IMR-90 (cell line): Measurements from ENCODE around the gene LARP1. TPM values are rescaled to one million over a fixed set of nuclear protein-coding genes. Genes with fewer than 3 reads are reported as not detected.

Experiments used
- ATAC-seq: fragments of 200-7000 bp; cut with Tn5 transposase; 2 replicates; pipeline ENCODE4 v1.9.1; 2020; ENCODE audit warnings: low read depth, mild to moderate bottlenecking, moderate library complexity
- BruUV-seq: library from RNA; stranded (reverse); fragments of 400-500 nt; replicated peaks from 2 replicates; lab custom pipeline; 2021; lab: Mats Ljungman, UMichigan
- CTCF ChIA-PET: fragments of 300-600 bp; formaldehyde crosslinking; extraction: SDS; loops from one replicate; lab custom pipeline; 2021; ENCODE audit warnings: antibody characterized with exemption; lab: Yijun Ruan, JAX
- POLR2A ChIA-PET: fragments of 300-600 bp; sonication (Branson Sonifier 250); formaldehyde crosslinking; loops from one replicate; lab custom pipeline; 2022; ENCODE audit warnings: antibody characterized with exemption; ENCODE audit not compliant: unreplicated experiment; lab: Charles Lee
- DNase-seq: peaks from one replicate; pipeline ENCODE4 v3.0.0; 2013
- H2AFZ ChIP-seq: replicated peaks from 2 replicates; pipeline ENCODE3; 2013; ENCODE audit warnings: low read length, mild to moderate bottlenecking; ENCODE audit not compliant: poor library complexity
- H2AK5ac ChIP-seq: 2 replicates; pipeline ENCODE4 v1.6.1; 2013; ENCODE audit warnings: low read depth, low read length, inconsistent platforms
- H2AK9ac ChIP-seq: replicated peaks from 2 replicates; pipeline ENCODE3; 2013; ENCODE audit warnings: mild to moderate bottlenecking, low read depth, low read length, moderate library complexity; ENCODE audit not compliant: poor library complexity
- H2BK120ac ChIP-seq: 2 replicates; pipeline ENCODE4 v1.6.1; 2013; ENCODE audit warnings: low read depth, low read length, inconsistent platforms
- H2BK15ac ChIP-seq: 3 replicates; pipeline ENCODE4 v1.6.1; 2013; ENCODE audit warnings: low read depth, low read length, inconsistent platforms
- H2BK20ac ChIP-seq: 2 replicates; pipeline ENCODE4 v1.6.1; 2013; ENCODE audit warnings: low read depth, mild to moderate bottlenecking, inconsistent platforms, low read length, moderate library complexity
- H2BK5ac ChIP-seq: 2 replicates; pipeline ENCODE4 v1.6.1; 2013; ENCODE audit warnings: mild to moderate bottlenecking, low read depth, low read length, inconsistent platforms; ENCODE audit not compliant: poor library complexity, severe bottlenecking
- H3K14ac ChIP-seq: replicated peaks from 2 replicates; pipeline ENCODE4 v1.6.1; 2013; ENCODE audit warnings: low read depth, low read length, inconsistent platforms
- H3K18ac ChIP-seq: 2 replicates; pipeline ENCODE4 v1.6.1; 2013; ENCODE audit warnings: low read depth, low read length, control low read depth
- H3K23ac ChIP-seq: 2 replicates; pipeline ENCODE4 v1.6.1; 2013; ENCODE audit warnings: low read depth, low read length, inconsistent platforms
- H3K27ac ChIP-seq: 2 replicates; pipeline ENCODE4 v1.5.1; 2013; ENCODE audit warnings: mild to moderate bottlenecking, control low read depth, low read length; ENCODE audit not compliant: insufficient read depth
- H3K27me3 ChIP-seq: 2 replicates; pipeline ENCODE4 v1.6.1; 2013; ENCODE audit warnings: low read length; ENCODE audit not compliant: control insufficient read depth, insufficient read depth
- H3K36me3 ChIP-seq: 2 replicates; pipeline ENCODE4 v1.6.1; 2013; ENCODE audit warnings: low read length, mixed read lengths; ENCODE audit not compliant: control insufficient read depth, insufficient read depth
- H3K4ac ChIP-seq: 2 replicates; pipeline ENCODE4 v1.6.1; 2013; ENCODE audit warnings: low read depth, low read length, inconsistent platforms
- H3K4me1 ChIP-seq: 2 replicates; pipeline ENCODE4 v1.6.1; 2013; ENCODE audit warnings: low read length, mixed read lengths; ENCODE audit not compliant: control insufficient read depth, insufficient read depth
- H3K4me2 ChIP-seq: 2 replicates; pipeline ENCODE4 v1.6.1; 2013; ENCODE audit warnings: low read depth, mild to moderate bottlenecking, control low read depth, low read length, moderate library complexity
- H3K4me3 ChIP-seq: 2 replicates; pipeline ENCODE4 v1.5.1; 2013; ENCODE audit warnings: low read depth, mild to moderate bottlenecking, control low read depth, low read length, moderate library complexity; ENCODE audit not compliant: insufficient read depth
- H3K56ac ChIP-seq: 2 replicates; pipeline ENCODE4 v1.6.1; 2013; ENCODE audit warnings: low read length, inconsistent platforms; ENCODE audit not compliant: insufficient read depth; ENCODE audit errors: extremely low read depth
- H3K79me1 ChIP-seq, 2 experiments: 2 replicates each; pipeline ENCODE4 v1.6.1; 2013; ENCODE audit warnings: low read length in 2 of 2, inconsistent platforms in 1 of 2, low read depth in 1 of 2
- H3K9ac ChIP-seq: 2 replicates; pipeline ENCODE4 v1.6.1; 2013; ENCODE audit warnings: low read depth, low read length, control low read depth
- H3K9me1 ChIP-seq: 2 replicates; pipeline ENCODE4 v1.6.1; 2013; ENCODE audit warnings: low read length, inconsistent platforms; ENCODE audit not compliant: insufficient read depth
- H3K9me3 ChIP-seq: 2 replicates; pipeline ENCODE4 v1.6.1; 2013; ENCODE audit warnings: low read length; ENCODE audit not compliant: control insufficient read depth, insufficient read depth
- H4K20me1 ChIP-seq: 2 replicates; pipeline ENCODE4 v1.6.1; 2013; ENCODE audit warnings: low read length, inconsistent platforms; ENCODE audit not compliant: insufficient read depth
- H4K5ac ChIP-seq: 2 replicates; pipeline ENCODE4 v1.6.1; 2013; ENCODE audit warnings: mild to moderate bottlenecking, low read depth, low read length, control low read depth
- H4K8ac ChIP-seq, 2 experiments: 2 replicates each; pipeline ENCODE4 v1.6.1; 2013; ENCODE audit warnings: low read depth in 2 of 2, low read length in 2 of 2, control low read depth in 1 of 2, inconsistent platforms in 1 of 2
- H4K91ac ChIP-seq: 2 replicates; pipeline ENCODE4 v1.6.1; 2013; ENCODE audit warnings: low read depth, low read length, inconsistent platforms; ENCODE audit not compliant: insufficient read depth
- BHLHE40 ChIP-seq: fragments of 150-350 bp; IDR thresholded peaks from 2 replicates; pipeline ENCODE4 v1.6.1; 2016; ENCODE audit warnings: mild to moderate bottlenecking, low read depth, low read length
- CEBPB ChIP-seq: IDR thresholded peaks from 2 replicates; pipeline ENCODE4 v1.6.1; 2012; ENCODE audit warnings: low read depth, low read length, improper control_type of control experiment
- CHD1 ChIP-seq: IDR thresholded peaks from 2 replicates; pipeline ENCODE4 v1.6.1; 2012; ENCODE audit warnings: low read depth, low read length, improper control_type of control experiment
- FOS ChIP-seq: fragments of 150-350 bp; IDR thresholded peaks from 2 replicates; pipeline ENCODE4 v1.6.1; 2016; ENCODE audit warnings: low read depth, low read length
- MAZ ChIP-seq: IDR thresholded peaks from 2 replicates; pipeline ENCODE4 v1.6.1; 2012; ENCODE audit warnings: low read depth, mild to moderate bottlenecking, low read length, improper control_type of control experiment, moderate library complexity, borderline replicate concordance
- MXI1 ChIP-seq: IDR thresholded peaks from 2 replicates; pipeline ENCODE4 v1.6.1; 2012; ENCODE audit warnings: low read depth, mild to moderate bottlenecking, low read length, moderate library complexity, borderline replicate concordance
- NFE2L2 ChIP-seq: fragments of 150-350 bp; IDR thresholded peaks from 2 replicates; pipeline ENCODE4 v1.6.1; 2016; ENCODE audit warnings: low read depth, mild to moderate bottlenecking, low read length
- POLR2A ChIP-seq: IDR thresholded peaks from 2 replicates; pipeline ENCODE4 v1.6.1; 2012; ENCODE audit warnings: mild to moderate bottlenecking, low read depth, low read length
- RAD21 ChIP-seq: IDR thresholded peaks from 2 replicates; pipeline ENCODE4 v1.6.1; 2012; ENCODE audit warnings: low read length, improper control_type of control experiment
- RFX5 ChIP-seq: IDR thresholded peaks from 2 replicates; pipeline ENCODE4 v1.8.0; 2012; ENCODE audit warnings: low read depth, mild to moderate bottlenecking, low read length, moderate library complexity
- WGBS, 2 experiments: methylation state at CpG; one replicate each; pipeline versions ENCODE4 v1.1.5 to v1.1.7; 2013; ENCODE audit warnings: missing lambda C conversion rate in 2 of 2; ENCODE audit not compliant: insufficient read length in 1 of 2; ENCODE audit errors: extremely low coverage in 2 of 2; 5-methylcytosine and 5-hydroxymethylcytosine counted together
- dilution Hi-C: fragments of 300-500 bp; cut with HindIII; formaldehyde crosslinking; loops from one replicate; pipeline ENCODE4 v1.14.3; 2018; ENCODE audit warnings: low sequenced_read_pairs; ENCODE audit not compliant: unreplicated experiment
- in situ Hi-C: fragments of 300-500 bp; cut with MboI; formaldehyde crosslinking; loops from 3 replicates; pipeline ENCODE4 v1.14.3; 2019; ENCODE audit warnings: low sequenced_read_pairs, inconsistent platforms, mixed read lengths
- intact Hi-C: fragments of 100-400 bp; cut with micrococcal nuclease; formaldehyde crosslinking; loops from 2 replicates; pipeline ENCODE4 v1.10.0; 2022
- polyA plus RNA-seq, 3 experiments: library from polyadenylated mRNA; depleted of rRNA; stranded (reverse); fragments of >200 nt; gene quantifications; 2 replicates each; pipeline ENCODE4 v1.2.3, GENCODE V29; 2012; ENCODE audit warnings: low replicate concordance in 1 of 3
- total RNA-seq: library from RNA; depleted of rRNA; stranded (reverse); fragments of >200 nt; gene quantifications from 2 replicates; pipeline ENCODE4 v1.2.3, GENCODE V29; 2012
- TF ChIP-seq, protein P1 (sequence below): fragments of 150-350 bp; IDR thresholded peaks from 2 replicates; pipeline ENCODE4 v1.6.1; 2017; ENCODE audit warnings: mild to moderate bottlenecking, antibody characterized with exemption, low read length, low read depth
- TF ChIP-seq, protein P2 (sequence below): conservative IDR thresholded peaks from 2 replicates; pipeline ENCODE4 v1.5.1; 2012; ENCODE audit warnings: mild to moderate bottlenecking, low read depth, low read length, improper control_type of control experiment

LARP1 gene
- total and polyA plus RNA-seq, 2 of the 4 experiments (the other 2 are of a cell fraction) = 47.3 to 77.4 TPM

DNA sequence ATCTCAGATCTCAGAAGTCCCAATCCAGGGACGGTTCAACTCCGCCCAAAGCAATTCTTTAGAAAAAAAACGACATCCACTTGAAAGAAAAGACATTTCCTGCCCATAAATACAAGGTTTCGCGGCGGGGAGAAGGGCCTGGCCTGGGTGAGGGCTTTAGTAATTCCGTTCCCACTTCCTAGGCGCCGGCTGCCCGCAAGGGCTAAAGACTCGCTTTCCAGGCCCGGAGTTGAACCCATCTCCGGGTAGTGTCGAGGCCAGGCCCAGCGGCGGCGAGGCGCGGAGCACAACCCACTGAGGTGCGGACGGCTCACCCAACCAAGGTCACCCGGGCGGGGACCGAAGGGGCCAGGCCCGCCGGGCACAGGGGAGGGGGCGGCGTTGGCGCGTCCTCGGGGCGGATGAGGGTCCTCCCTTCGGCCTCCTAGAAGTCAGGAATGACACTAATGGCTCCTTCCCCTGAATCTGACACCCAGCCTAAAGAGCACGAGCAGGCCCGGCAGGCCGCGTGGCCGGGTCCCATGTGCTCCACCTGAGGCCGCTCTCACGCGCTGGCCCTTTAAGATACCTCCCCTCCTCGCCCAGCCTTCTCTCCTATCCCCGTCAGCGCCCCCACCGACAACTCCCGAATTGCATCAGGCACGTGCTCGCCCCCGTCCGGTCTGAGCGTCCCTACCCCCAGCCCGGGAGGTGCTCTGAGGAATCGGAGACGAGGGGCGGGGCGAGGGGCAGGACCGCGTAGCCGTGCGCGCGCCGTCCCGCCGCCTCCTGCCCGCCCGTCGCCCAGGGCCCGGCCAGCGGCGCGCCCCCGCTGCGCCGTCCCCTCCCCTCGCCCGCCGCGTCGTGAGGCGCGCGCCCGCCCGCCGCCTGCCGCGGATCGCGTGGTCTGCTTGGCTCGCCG is 467 bp upstream of the LARP1 start:
- ATAC-seq (peak; percentile 86), DNase-seq (peak; percentile 98)
- Histone ChIP-seq H3K56ac (peak overlapping the region; percentile 78), H3K9me3 (no peaks in the 10 kb centered on the region), H2BK15ac (peak overlapping the region; percentile 90), H3K79me1 (peaks cover 0 to 12% of the 10 kb centered on the region in 2 experiments; a peak in 2 of 4 replicates), H2AFZ (peak overlapping the region; percentile 97), H3K14ac (peak overlapping the region; percentile 94), H4K5ac (peak overlapping the region; percentile 90), H3K4me3 (peak overlapping the region; percentile 98), H2BK5ac (peak overlapping the region; percentile 83), H2BK120ac (peak overlapping the region; percentile 82), H3K27ac (peak overlapping the region; percentile 97), H3K4ac (peak overlapping the region; percentile 98), H3K36me3 (no peaks in the 10 kb centered on the region), H2AK9ac (peak overlapping the region; percentile 98), H3K23ac (peak overlapping the region; percentile 73), H4K8ac (peak overlapping the region; percentile 89 to 94), H4K20me1 (peaks cover 33% of the 10 kb centered on the region), H3K4me1 (peaks cover 16% of the 10 kb centered on the region), H3K4me2 (peak overlapping the region; percentile 95), H3K27me3 (no peaks in the 10 kb centered on the region), H3K9ac (peak overlapping the region; percentile 86), H2AK5ac (peak overlapping the region; percentile 46), H3K18ac (peak overlapping the region; percentile 92), H4K91ac (peak overlapping the region; percentile 64), H2BK20ac (no peak overlapping the region), H3K9me1 (peaks cover 16% of the 10 kb centered on the region; the same call in 1 of the 2 replicates)
- ChIA-PET POLR2A (no interaction called here), CTCF (no interaction called here)
- intact Hi-C loops = loop anchor here (1.0 to 5.0 kb wide), 5 partner anchors 42 to 104 kb away; no protein-coding TSS in a partner anchor
- no TSS peak for BruUV-seq
- no peak for TF ChIP-seq RFX5
- TF ChIP-seq CHD1 = no peak; the same call in 1 of the 2 replicates
- TF ChIP-seq BHLHE40 = peak; percentile 100
- TF ChIP-seq, protein P1, sequence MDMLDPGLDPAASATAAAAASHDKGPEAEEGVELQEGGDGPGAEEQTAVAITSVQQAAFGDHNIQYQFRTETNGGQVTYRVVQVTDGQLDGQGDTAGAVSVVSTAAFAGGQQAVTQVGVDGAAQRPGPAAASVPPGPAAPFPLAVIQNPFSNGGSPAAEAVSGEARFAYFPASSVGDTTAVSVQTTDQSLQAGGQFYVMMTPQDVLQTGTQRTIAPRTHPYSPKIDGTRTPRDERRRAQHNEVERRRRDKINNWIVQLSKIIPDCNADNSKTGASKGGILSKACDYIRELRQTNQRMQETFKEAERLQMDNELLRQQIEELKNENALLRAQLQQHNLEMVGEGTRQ = peak; percentile 83; the same call in 1 of the 2 replicates
- TF ChIP-seq MXI1 = peak; percentile 94
- TF ChIP-seq CEBPB = peak; percentile 89
- peak; percentile 34 for TF ChIP-seq RAD21
- TF ChIP-seq, protein P2, sequence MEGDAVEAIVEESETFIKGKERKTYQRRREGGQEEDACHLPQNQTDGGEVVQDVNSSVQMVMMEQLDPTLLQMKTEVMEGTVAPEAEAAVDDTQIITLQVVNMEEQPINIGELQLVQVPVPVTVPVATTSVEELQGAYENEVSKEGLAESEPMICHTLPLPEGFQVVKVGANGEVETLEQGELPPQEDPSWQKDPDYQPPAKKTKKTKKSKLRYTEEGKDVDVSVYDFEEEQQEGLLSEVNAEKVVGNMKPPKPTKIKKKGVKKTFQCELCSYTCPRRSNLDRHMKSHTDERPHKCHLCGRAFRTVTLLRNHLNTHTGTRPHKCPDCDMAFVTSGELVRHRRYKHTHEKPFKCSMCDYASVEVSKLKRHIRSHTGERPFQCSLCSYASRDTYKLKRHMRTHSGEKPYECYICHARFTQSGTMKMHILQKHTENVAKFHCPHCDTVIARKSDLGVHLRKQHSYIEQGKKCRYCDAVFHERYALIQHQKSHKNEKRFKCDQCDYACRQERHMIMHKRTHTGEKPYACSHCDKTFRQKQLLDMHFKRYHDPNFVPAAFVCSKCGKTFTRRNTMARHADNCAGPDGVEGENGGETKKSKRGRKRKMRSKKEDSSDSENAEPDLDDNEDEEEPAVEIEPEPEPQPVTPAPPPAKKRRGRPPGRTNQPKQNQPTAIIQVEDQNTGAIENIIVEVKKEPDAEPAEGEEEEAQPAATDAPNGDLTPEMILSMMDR = peak; percentile 58
- peak; percentile 60 for TF ChIP-seq POLR2A
- TF ChIP-seq FOS = no peak
- TF ChIP-seq MAZ = peak; percentile 98
- TF ChIP-seq NFE2L2 = no peak
- in situ Hi-C loops = loop anchor here (5.0 kb wide), 1 partner anchor 48 kb away; no protein-coding TSS in a partner anchor
- dilution Hi-C loops = no loop called here
- 3% methylated on average over 49 of the region's 92 CpGs; no CpG with 5 or more reads in 1 of the 2 experiments for WGBS, 2 experiments
